GM19239 (cell line): ENCODE results near the gene EPHA4.

ENCODE experiments used
- DNase-seq: peaks from one replicate; pipeline ENCODE4 v3.0.0; 2011; ENCODE audit warnings: low spot score; ENCODE audit not compliant: insufficient read length
- FAIRE-seq: peaks from 2 replicates; lab custom pipeline; 2011; peaks lifted over from hg19 to GRCh38; lab: Jason Lieb, UNC

Gene EPHA4

GRCh38 chr2:221572821-221573429 is 821 bp upstream of the EPHA4 start:
- peak; percentile 9 for DNase-seq
- no peak for FAIRE-seq

GRCh38 chr2:221571551-221572218 is 419 bp downstream of the EPHA4 start:
- FAIRE-seq, result no peak
- DNase-seq, result peak; percentile 5

DNA sequence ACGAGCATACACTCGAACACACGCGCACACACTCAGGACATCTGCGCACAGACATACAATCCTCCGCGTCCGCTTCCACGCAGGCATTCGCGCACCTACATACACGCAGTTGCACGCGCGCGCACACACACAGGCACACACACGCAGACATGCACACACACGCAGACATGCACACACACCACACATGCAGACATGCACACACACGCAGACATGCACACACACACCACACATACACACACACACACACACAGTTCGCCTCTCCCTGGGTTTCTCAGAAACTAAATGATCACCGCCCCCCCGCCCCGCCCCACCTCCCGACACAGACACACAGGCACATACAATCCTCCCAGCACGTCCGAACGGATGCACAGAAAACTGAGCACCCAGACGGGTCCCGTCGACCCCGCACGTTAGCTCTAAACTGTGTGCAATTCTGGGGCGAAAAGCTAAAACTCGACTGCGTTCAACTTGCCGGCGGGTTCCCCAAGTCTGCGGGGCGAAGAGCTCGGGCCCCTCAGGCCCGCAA is 1.0 kb downstream of the EPHA4 start:
- no peak for DNase-seq
- FAIRE-seq, result no peak

DNA sequence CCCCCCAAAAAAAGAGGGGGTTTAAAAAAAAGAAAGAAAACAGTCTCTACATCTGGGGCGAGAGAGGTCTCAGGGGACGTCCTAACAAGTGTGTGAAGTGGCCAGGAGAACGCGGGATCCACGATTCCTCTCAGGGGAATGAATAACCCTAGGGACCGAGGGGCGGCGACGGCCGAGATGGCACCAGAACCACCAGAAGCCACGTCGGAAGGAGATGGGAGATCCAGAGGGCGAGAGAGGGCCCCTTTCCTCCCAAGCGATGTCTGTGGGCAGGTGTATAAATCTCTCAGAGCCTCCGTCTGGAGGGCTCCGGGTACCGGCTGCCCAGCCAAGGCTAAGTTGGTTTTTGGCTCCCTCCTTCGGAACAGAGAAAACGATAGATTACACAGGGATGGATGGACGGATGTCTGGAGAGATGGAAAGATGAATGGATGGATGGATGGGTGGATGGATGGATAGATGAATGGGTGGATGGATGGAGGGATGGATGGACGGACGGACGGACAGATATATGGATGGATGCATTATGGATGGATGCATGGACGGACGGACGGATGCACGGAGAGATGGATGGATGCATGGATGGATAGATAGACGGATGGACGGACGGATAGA is 1.7 kb downstream of the EPHA4 start:
- FAIRE-seq, result no peak
- DNase-seq, result no peak

DNA sequence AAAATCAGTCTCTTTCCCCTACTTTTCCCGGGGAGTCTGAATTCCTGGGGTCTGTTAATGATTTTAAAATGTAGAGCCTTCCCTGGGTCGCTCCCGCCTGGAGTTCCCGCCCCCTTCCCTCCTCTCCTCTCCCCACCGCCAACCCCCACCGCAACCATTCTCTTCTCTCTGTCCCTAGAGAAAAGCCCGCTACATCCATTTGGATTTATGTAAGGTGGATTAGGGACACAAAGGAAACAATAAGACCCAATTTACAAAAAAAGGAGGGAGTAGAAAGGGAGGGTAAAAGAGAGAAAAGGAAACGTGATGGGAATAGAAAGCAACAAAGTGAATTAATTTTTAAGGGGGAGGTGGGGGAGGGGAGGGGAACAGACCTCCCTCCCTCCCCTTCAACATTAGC is 2.2 kb downstream of the EPHA4 start:
- FAIRE-seq (no peak), DNase-seq (no peak)

- DNase-seq, result no peak
- no peak for FAIRE-seq
Observed at GRCh38 chr2:221569425-221569845, 2.7 kb downstream of the EPHA4 start.

- no peak for FAIRE-seq
- DNase-seq, result no peak
Observed at GRCh38 chr2:221568299-221568698, 3.8 kb downstream of the EPHA4 start.

- FAIRE-seq, result no peak
- no peak for DNase-seq
Observed at GRCh38 chr2:221567809-221568208, 4.3 kb downstream of the EPHA4 start.

DNA sequence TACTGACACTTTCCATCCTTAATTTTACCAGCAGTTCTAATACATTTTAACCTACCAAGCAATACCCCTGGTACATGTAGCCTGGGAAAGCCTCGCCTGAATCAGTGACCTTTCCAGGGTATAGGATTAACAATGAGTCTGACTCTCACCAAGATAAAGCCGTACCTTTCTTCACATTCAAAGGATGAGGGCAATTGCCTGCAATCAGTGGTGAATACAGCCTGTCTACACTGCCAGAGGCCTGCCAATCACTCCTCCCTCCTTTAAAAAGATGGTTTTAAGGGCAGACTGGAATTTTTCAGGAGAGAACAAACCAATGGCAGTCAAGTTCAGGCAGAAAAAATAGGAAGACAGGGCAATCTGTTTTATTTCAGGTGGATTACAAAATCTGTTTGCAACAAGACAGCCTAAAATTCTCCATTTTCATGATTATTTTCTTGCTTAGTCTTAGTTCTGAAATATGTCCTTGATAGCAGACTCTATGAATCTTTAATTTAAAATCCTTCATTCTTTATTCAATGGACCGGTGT is 4.8 kb downstream of the EPHA4 start:
- DNase-seq, result no peak
- no peak for FAIRE-seq

DNA sequence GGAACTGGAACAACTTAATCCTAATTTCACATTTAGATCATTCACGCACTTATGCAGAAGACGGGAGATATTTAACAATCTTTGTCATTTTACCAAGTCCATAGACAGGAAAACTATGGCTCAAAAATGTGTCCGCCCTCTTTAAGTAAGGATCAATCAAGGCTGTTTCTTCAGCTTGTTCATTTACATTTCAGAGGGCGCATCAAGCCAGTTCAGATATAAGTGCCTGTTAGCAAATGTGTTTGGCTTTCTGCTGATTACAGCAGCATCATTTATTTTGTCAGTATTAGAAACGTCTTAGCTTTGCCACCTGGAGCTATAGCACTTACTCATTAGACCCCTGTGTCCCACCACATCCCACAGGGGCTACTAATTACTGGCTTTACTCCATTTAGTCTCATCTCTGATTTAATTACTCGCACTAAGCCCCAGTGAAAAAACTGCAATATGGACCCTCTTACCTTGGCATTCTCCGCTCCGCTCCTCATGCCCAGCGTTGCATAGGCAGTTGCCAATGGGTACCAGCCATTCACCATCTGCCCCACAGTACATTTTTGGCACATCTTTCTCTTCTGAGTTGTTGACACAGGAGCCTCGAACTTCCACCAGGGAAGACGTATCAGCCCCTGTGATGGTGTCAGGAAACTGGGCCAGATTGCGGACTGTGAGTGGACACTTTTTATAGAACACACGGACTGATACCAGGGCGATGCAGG is 8.7 kb downstream of the EPHA4 start:
- DNase-seq (no peak), FAIRE-seq (no peak)

- FAIRE-seq (no peak), DNase-seq (no peak)
Observed at GRCh38 chr2:221562226-221562625, 9.9 kb downstream of the EPHA4 start.

DNA sequence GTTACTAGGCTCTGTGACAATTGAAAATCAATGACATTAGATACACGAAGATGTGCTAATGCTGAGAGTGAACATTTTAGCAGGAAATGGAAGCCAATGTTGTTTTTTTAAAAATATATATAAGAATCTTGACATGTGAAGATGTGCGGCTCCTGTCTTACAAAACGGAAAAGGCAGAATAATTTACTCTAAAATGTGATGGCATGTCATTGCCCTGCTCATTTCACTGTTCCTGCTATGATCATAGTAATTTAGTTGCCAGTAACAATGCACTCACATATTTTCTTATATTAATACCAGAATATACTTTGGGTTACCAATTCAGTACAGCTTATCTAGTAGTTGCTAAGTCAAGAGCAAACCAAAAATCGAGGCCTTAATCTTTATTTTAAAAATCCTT is 10.3 kb downstream of the EPHA4 start:
- DNase-seq (no peak), FAIRE-seq (no peak)

GRCh38 chr2:221559991-221560390 is 12.1 kb downstream of the EPHA4 start:
- DNase-seq, result no peak
- FAIRE-seq, result peak; percentile 35

DNA sequence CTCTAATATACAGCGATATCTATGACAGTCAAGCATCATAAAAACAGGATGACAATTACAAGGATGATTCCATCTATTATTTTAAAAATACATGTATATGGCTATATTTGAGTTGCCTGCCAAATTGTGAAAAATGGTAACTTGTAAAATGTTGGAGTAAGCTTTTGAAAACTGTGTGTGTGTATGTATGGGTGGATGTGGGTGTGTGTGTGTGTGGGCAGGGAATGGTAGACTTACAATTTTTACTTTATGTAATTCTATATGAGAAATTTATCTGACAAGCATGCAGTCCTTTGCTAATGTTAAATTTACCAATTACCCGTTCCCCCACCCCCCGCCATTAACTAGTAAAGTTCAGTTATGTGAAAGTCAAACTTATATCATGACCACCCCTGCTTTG is 14.0 kb downstream of the EPHA4 start:
- FAIRE-seq (no peak), DNase-seq (no peak)

- no peak for FAIRE-seq
- DNase-seq, result no peak
Observed at GRCh38 chr2:221555494-221555846, 16.6 kb downstream of the EPHA4 start.

- DNase-seq (peak; percentile 16), FAIRE-seq (peak; percentile 90)
Observed at GRCh38 chr2:221554769-221555493, 17.2 kb downstream of the EPHA4 start.

DNA sequence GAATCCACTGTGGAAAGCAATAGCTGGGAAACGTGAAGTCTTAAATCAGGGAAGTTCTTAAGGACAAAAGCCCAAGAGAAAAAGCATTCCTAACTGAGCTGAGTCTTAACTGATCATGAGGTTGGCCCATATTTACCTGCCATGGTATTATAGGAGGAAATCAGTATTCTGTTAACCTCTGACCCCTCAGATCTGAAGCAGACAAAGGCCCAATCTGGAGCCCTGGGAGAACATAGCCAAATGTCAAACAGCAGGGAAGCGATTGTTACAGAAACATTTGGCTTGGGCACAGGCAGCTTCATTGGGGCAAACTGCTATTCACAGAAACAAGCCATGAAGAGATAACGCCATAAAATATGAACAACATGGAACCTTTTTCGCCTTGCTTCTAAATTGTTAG is 18.8 kb downstream of the EPHA4 start:
- FAIRE-seq (no peak), DNase-seq (no peak)

GRCh38 chr2:221552291-221552690 is 19.8 kb downstream of the EPHA4 start:
- DNase-seq (no peak), FAIRE-seq (no peak)

DNA sequence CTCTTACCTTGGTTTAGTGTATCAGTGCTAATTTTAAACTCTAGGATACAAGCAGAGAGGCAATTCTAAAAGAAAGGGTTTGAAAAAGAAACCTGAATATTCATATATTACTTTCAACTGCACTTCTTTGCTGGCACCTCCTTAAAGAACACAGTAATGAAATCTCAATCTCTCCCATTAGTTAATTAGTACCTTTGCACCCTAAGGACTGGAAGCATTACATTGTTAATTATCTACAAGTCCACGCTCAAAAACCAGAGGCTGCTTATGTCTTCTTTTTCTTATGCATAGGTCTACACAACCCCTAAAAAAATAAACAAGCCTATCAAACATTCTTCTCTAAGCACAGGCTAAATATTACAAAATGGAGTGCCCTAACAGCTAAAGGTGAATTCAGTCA is 20.2 kb downstream of the EPHA4 start:
- FAIRE-seq (peak; percentile 86), DNase-seq (no peak)

- peak; percentile 12 for DNase-seq
- FAIRE-seq, result peak; percentile 76
Observed at GRCh38 chr2:221549143-221549542, 23.0 kb downstream of the EPHA4 start.
